EL (cell line): ENCODE measurements around the gene RPS27L.
"Not testable (repeated sequence)": the region's sequence is repeated elsewhere in the genome, so short reads cannot be mapped to it uniquely, and the experiment has no call there.

ENCODE experiments used
- DNase-seq: peaks from one replicate; pipeline ENCODE4 v3.0.0-alpha.2; 2016

RPS27L gene

GRCh38 chr15:63135281-63135680 lies 22.0 kb downstream of the RPS27L start:
- no peak for DNase-seq

DNA sequence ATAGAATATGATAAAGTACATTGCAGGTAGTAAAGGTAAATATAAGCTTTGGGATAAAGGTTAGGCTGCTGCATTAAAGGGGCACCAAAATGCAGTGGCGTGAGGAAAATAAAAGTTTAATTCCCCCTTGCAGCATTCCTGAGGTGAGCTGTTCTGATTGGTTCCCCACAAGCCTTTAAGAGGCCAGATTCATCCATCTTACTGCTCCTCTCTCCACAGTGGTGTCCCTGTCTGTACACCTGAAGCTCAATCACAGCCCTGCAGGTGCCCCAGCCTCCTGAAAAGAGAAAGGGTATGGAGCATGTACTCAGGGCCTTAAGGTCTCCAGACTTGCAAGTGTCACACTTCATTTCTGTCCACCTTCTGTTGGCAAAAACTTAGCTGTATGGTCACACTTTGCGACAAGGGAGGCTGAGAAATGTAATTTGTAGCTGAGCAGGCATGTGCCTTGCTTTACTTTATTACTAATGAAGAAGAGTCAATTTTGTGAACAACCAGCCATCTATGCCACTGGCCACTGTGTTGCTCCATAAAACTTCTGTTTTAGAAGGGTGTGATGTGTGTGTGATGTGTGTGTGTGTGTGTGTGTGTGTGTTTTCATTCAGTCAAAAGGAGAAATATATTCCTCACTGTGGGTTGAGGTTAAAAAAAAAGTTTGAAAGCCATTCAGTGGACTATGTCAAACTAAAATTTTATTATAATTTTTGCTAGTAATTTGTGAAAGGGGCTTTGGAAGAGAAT lies 22.9 kb downstream of the RPS27L start:
- no peak for DNase-seq

GRCh38 chr15:63133786-63134185 lies 23.5 kb downstream of the RPS27L start:
- peak; percentile 72 for DNase-seq

- no peak for DNase-seq
These were observed 30.6 kb downstream of the RPS27L start for GRCh38 chr15:63126726-63127125.

DNA sequence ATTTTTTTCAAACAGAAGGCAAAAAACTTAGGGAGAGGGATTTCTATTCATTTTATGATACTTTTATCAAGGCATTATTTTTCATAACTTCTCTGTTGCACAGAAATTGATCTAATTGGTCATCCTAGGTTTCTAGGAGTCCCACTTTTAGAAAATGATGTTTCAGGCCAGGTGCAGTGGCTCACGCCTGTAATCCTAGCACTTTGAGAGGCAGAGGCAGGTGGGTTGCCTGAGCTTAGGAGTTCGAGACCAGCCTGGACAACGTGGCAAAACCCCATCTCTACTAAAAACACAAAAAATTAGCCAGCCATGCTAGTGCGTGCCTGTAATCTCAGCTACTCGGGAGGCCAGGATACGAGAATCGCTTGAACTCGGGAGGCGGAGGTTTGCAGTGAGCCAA lies 32.8 kb downstream of the RPS27L start:
- DNase-seq, result no peak

DNA sequence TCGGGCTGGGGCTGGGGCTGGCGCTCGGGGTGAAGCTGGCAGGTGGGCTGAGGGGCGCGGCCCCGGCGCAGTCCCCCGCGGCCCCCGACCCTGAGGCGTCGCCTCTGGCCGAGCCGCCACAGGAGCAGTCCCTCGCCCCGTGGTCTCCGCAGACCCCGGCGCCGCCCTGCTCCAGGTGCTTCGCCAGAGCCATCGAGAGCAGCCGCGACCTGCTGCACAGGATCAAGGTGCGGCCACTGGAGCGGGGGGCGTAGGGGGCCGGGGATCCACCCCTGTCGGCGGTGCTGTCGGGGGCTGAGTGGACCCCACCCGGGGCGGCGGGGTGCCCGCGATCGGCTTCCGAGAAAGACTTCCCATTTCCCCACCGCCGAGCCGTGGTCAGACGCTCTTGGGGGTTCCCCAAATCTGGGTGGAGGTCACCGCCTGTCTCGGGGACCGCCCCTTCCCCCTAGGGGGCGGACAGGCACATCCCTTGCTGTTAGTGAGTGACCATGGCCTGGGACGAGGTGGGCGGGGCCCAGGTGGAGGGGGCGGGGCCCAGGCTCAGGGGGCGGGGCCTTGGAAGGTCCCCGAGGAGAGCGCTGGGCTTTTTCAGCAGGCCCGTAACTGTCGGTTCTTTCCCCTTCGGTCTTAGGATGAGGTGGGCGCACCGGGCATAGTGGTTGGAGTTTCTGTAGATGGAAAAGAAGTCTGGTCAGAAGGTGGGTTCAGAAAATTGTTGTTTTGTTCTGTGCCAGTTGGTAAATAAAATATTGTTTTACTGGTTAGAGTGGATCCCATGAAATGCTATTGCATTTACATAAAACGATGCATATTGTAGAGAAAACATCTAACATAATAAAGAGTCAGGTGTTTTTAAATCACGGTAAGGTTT lies 35.0 kb downstream of the RPS27L start:
- DNase-seq, result peak; percentile 85

GRCh38 chr15:63121382-63122001 lies 35.8 kb downstream of the RPS27L start, which contains the start of gene LACTB:
Gene LACTB, plus strand, starts transcription at chr15:63121861. Its CDS starts 11 bp downstream, at chr15:63121872.
- peak; percentile 92 for DNase-seq

DNA sequence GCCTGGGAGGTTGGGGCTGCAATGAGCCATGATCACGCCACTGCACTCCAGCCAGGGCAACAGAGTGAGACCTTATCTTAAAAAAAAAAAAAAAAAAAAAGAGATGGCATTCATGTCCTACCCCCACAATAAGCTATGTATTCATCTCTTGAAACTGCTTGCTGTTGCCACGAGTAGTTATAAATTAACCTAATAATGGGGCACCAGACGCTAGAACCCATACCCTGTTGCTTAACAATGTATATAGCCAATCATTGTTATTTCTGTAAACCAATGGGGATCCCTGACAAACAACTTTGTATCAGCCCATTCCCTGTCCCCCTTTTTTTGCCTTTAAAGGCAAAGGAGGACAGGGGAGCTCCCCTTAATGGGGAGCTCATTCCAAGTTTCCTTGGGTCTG lies 38.4 kb downstream of the RPS27L start:
- no peak for DNase-seq

DNA sequence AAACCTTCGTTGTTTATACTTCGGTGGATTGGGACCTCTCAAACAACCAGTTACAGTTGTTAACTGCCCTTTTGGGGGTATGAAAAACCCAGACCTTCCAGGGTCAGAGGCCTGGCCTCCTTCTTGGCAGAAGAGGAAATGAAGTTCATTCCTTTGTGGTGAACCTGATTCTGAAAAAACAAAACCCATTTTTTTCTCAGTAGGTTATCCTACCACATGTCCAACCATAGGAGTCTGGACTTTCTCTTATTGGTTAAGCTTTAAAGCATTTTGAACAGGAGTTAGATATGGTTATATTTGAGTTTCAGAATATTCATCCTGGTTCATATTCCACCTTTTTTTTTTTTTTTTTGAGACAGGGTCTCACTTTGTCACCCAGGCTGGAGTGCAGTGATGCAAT lies 42.8 kb downstream of the RPS27L start:
- peak; percentile 48 for DNase-seq

DNA sequence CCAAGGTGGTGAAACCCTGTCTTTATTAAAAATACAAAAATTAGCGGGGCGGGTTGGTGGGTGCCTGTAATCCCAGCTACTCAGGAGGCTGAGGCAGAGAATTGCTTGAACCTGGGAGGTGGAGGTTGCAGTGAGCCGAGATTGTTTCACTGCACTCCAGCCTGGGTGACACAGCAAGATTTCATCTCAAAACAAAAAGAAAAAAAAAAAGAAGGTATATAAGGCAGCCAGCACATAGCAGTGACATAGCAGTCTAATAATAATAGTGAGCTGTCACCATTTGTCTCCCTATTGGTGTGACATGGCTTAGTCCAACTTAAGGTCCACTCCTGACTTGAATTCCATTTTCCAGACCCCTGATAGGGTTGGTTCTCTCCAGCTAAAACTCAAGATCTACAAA lies 44.4 kb downstream of the RPS27L start:
- no peak for DNase-seq

- DNase-seq, result no peak
These were observed 45.8 kb downstream of the RPS27L start for GRCh38 chr15:63111481-63111880.

- DNase-seq, result peak; percentile 37
These were observed 46.8 kb downstream of the RPS27L start for GRCh38 chr15:63110428-63111026.

- no peak for DNase-seq
These were observed 47.4 kb downstream of the RPS27L start for GRCh38 chr15:63109920-63110319.

- DNase-seq, result no peak
These were observed 47.8 kb downstream of the RPS27L start for GRCh38 chr15:63109498-63109897.

DNA sequence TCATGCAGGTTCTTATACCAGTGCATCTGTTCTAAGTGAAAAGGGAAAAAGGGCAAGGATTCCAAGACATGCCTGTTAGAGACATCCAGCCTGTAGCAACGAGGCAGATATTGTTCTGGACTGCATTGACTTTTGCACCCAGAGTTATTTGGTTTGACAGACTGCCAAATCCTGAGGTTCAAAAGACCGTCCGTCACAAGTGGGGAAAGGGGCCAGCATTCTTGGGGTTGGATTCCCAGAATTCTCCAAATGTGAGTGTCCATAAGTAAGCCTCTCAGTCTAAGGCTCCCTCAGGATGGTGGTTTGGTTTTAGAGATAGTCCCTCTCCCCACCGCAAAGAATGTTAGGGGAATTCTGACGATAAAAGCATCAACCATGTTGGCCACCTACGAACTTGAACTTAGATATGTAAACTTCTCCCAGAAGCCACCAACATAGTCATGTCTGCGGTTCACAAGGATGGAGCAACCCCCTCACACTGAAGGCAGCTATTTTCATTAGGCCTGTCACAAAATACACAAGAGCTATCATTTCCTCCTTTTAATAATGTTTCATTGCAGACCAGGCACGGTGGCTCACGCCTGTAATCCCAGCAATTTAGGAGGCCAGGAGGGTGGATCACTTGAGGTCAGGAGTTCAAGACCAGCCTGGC lies 49.3 kb downstream of the RPS27L start:
- peak; percentile 100 for DNase-seq

DNA sequence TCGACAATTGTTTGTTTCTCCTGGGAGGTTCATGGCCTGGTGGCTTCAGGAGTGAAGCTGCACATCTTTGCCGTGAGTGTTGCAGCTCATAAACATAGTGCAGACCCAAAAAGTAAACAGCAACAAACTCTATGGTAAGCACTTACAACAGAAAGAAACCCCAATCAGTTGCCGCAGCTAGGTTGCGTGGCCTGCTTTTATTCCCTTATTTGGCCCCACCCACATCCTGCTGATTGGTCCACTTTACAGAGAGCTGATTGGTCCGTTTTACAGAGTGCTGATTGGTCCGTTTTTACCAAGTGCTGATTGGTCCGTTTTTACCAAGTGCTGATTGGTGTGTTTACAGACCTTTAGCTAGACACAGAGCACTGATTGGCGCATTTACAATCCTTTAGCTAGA lies 51.9 kb downstream of the RPS27L start:
- not testable (repeated sequence) for DNase-seq

DNA sequence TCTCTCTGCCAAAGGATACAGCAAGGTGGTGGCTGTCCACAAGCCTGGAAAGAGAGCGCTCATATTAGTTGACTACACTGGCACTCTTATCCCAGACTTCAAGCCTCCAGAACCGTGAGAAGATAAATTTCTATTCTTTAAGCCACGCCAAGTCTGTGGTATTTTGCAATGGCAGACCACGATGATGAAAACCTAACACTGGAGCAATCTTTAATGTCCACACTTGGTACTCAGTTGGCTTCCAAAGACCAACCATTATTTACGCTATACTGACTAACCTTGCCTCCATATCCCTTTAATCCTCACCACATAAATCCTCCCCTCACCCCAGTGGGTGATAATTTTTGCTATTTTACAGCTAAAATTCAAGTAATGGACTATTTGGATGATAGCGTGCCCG lies 52.5 kb downstream of the RPS27L start:
- DNase-seq, result no peak

DNA sequence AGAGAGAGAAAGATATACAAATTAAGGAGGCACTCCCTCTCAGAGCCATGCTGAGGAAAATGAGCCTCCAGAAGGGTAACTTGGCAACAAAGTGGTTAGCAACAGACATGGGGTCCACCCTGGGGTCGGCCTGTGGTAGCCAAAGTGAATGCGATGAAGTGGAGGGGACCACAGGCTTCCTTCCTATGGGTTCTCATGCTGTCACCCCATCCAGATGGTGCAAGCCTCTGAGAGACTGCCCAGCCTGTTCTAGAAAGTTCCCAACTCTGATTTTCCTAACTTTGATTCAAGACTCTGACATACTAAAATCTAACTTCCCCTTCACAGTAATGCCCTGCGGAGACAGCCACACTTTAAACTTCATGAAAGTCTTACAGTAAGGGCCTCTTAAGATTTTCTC lies 53.9 kb downstream of the RPS27L start:
- DNase-seq, result no peak

DNA sequence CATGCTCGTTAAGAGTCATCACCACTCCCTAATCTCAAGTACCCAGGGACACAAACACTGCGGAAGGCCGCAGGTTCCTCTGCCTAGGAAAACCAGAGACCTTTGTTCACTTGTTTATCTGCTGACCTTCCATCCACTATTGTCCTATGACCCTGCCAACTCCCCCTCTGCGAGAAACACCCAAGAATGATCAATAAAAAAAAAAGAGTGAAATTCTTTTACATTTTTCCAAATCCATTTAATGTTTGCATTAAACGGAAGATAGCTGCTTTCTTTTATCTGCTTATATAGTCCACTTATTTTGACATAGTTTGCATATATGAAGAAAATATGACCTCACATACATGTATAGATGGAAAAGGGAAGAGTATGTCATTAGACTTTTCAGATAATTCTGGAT lies 57.7 kb downstream of the RPS27L start:
- not testable (repeated sequence) for DNase-seq

DNA sequence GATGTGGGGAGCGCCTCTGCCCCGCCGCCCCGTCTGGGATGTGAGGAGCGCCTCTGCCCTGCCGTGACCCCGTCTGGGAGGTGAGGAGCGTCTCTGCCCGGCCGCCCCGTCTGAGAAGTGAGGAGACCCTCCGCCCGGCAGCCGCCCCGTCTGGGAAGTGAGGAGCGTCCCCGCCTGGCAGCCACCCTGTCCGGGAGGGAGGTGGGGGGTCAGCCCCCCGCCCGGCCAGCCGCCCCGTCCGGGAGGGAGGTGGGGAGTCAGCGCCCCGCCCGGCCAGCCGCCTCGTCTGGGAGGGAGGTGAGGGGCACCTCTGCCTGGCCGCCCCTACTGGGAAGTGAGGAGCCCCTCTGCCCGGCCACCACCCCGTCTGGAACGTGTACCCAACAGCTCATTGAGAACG lies 58.4 kb downstream of the RPS27L start:
- not testable (repeated sequence) for DNase-seq
